WTC11 (cell line): Measurements from ENCODE around the gene NAALADL2. TPM values are rescaled to one million over a fixed set of nuclear protein-coding genes. Genes with fewer than 3 reads are reported as not detected.

Experiments
- ATAC-seq: fragments of 200-7000 bp; cut with Tn5 transposase; 2 replicates; pipeline ENCODE4 v1.10.0; 2021; ENCODE audit warnings: mild to moderate bottlenecking, moderate library complexity
- CTCF ChIA-PET: fragments of 300-600 bp; sonication (Branson Sonifier 250); formaldehyde crosslinking; loops from one replicate; lab custom pipeline; 2021; ENCODE audit warnings: antibody characterized with exemption; lab: Charles Lee
- POLR2A ChIA-PET: fragments of 350-600 bp; sonication (Branson Sonifier 250); formaldehyde crosslinking; loops from one replicate; lab custom pipeline; 2021; ENCODE audit warnings: antibody characterized with exemption; lab: Charles Lee
- DNase-seq: peaks from one replicate; pipeline ENCODE4 v3.0.0; 2021; ENCODE audit warnings: low spot score
- H3K27ac Mint-ChIP-seq: 2 replicates; pipeline ENCODE4 v1.8.0; 2021; ENCODE audit warnings: mixed read lengths
- H3K27me3 Mint-ChIP-seq: 2 replicates; pipeline ENCODE4 v1.8.0; 2021; ENCODE audit warnings: low read depth, mild to moderate bottlenecking, moderate library complexity, mixed read lengths
- H3K36me3 Mint-ChIP-seq: 2 replicates; pipeline ENCODE4 v1.8.0; 2021; ENCODE audit warnings: mixed read lengths
- H3K4me1 Mint-ChIP-seq: 2 replicates; pipeline ENCODE4 v1.8.0; 2022; ENCODE audit warnings: mixed read lengths
- H3K4me3 Mint-ChIP-seq: 2 replicates; pipeline ENCODE4 v1.8.0; 2021; ENCODE audit warnings: mild to moderate bottlenecking, moderate library complexity, mixed read lengths
- H3K9me3 Mint-ChIP-seq: 2 replicates; pipeline ENCODE4 v1.8.0; 2021; ENCODE audit warnings: mixed read lengths
- ATF3 ChIP-seq: sonication (generic); formaldehyde crosslinking; conservative IDR thresholded peaks from 2 replicates; pipeline ENCODE4 v1.8.1; 2022; ENCODE audit warnings: mild to moderate bottlenecking, missing genetic modification reagents
- ATF6 ChIP-seq: sonication (generic); formaldehyde crosslinking; IDR thresholded peaks from 2 replicates; pipeline ENCODE4 v1.8.1; 2023; ENCODE audit warnings: mild to moderate bottlenecking, missing genetic modification reagents
- EMX1 ChIP-seq: fragments of 250-450 bp; sonication (Bioruptor Pico); IDR thresholded peaks from 2 replicates; pipeline ENCODE4 v1.8.0; 2021; ENCODE audit warnings: mild to moderate bottlenecking
- FOXP4 ChIP-seq: sonication (generic); formaldehyde crosslinking; IDR thresholded peaks from 2 replicates; pipeline ENCODE4 v1.8.0; 2022; ENCODE audit warnings: mild to moderate bottlenecking, missing genetic modification reagents
- JUN ChIP-seq: sonication (generic); formaldehyde crosslinking; IDR thresholded peaks from 2 replicates; pipeline ENCODE4 v1.8.0; 2023; ENCODE audit warnings: mild to moderate bottlenecking, missing genetic modification reagents
- KAT7 ChIP-seq: sonication (generic); formaldehyde crosslinking; IDR thresholded peaks from 2 replicates; pipeline ENCODE4 v1.8.1; 2023; ENCODE audit warnings: missing genetic modification reagents, mild to moderate bottlenecking, borderline replicate concordance
- NR1H2 ChIP-seq: sonication (generic); formaldehyde crosslinking; IDR thresholded peaks from 2 replicates; pipeline ENCODE4 v1.9.0; 2021; ENCODE audit warnings: mild to moderate bottlenecking, moderate library complexity, missing genetic modification reagents
- OVOL2 ChIP-seq: fragments of 250-450 bp; sonication (Bioruptor Pico); IDR thresholded peaks from 2 replicates; pipeline ENCODE4 v1.9.0; 2021; ENCODE audit warnings: mild to moderate bottlenecking, borderline replicate concordance
- PRRX2 ChIP-seq: fragments of 250-450 bp; sonication (Bioruptor Pico); IDR thresholded peaks from 2 replicates; pipeline ENCODE4 v1.8.0; 2021; ENCODE audit warnings: mild to moderate bottlenecking
- SMAD3 ChIP-seq: sonication (generic); formaldehyde crosslinking; IDR thresholded peaks from 2 replicates; pipeline ENCODE4 v1.8.0; 2022; ENCODE audit warnings: missing genetic modification reagents, mild to moderate bottlenecking, borderline replicate concordance
- SOX15 ChIP-seq: fragments of 250-450 bp; sonication (Bioruptor Pico); IDR thresholded peaks from 2 replicates; pipeline ENCODE4 v1.9.0; 2021; ENCODE audit warnings: mild to moderate bottlenecking
- ZMAT4 ChIP-seq: fragments of 250-450 bp; sonication (Bioruptor Pico); IDR thresholded peaks from 2 replicates; pipeline ENCODE4 v1.9.0; 2021; ENCODE audit warnings: mild to moderate bottlenecking
- ZNF317 ChIP-seq: sonication (generic); formaldehyde crosslinking; IDR thresholded peaks from 2 replicates; pipeline ENCODE4 v1.8.1; 2023; ENCODE audit warnings: low read depth, mild to moderate bottlenecking, moderate library complexity, missing genetic modification reagents, borderline replicate concordance
- ZNF416 ChIP-seq: fragments of 250-450 bp; sonication (Bioruptor Pico); IDR thresholded peaks from 2 replicates; pipeline ENCODE4 v1.9.0; 2021; ENCODE audit warnings: mild to moderate bottlenecking, inconsistent platforms
- ZNF671 ChIP-seq: fragments of 250-450 bp; sonication (Bioruptor Pico); IDR thresholded peaks from 2 replicates; pipeline ENCODE4 v1.8.0; 2021; ENCODE audit warnings: mild to moderate bottlenecking
- ZSCAN18 ChIP-seq: fragments of 250-450 bp; sonication (Bioruptor Pico); IDR thresholded peaks from 2 replicates; pipeline ENCODE4 v2.1.2; 2022; ENCODE audit warnings: mild to moderate bottlenecking, moderate library complexity
- total RNA-seq: library from RNA; stranded (reverse); gene quantifications from 3 replicates; pipeline ENCODE4 v1.2.3, GENCODE V29; 2021
- TF ChIP-seq, protein P1 (sequence below): sonication (generic); formaldehyde crosslinking; conservative IDR thresholded peaks from 2 replicates; pipeline ENCODE4 v1.8.1; 2023; ENCODE audit warnings: mild to moderate bottlenecking, low read depth, missing genetic modification reagents, moderate library complexity

Gene NAALADL2
- total RNA-seq, 1 experiment from 2014 or later = 1.2 TPM

DNA sequence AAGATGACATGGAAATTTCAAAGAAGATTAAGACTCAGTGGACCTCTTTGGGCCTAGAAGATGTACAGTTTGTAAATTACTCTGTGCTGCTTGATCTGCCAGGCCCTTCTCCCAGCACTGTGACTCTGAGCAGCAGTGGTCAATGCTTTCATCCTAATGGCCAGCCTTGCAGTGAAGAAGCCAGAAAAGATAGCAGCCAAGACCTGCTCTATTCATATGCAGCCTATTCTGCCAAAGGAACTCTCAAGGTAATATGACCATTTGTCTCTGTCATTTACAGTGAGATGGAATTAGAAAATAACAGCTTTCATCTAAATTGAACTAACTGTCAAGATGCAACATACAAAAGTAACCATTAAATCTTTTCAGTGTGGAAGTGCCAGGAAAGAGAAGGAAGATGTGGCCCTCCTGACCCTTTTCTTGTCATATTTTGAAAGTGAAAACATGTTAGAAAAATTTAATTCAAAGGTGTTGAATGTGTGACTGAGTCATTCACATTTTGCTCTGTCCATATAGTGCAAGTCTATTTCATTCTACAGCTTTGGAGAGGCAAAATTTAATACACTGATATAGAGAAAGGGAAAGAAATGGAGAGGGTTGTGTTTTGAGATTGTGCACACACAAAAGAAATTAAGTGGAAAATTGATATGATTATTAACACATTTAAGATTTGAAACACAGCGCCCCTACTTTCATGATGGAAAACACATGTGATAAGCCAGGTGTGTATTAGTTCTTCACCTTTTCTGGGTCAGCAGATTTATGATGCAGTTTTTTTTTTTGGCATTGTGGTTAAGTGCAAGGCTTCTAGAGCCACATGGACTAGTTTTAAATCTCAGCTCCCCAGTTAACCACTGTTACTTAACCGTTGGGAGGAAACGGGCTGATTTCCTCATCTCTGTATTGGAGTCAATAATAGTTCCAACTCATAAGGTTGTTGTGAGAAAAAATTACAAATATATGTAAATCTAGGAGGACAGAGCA lies 375.1 kb downstream of the NAALADL2 start (continued):
- no peak for TF ChIP-seq FOXP4
- TF ChIP-seq ATF6 (CRISPR knock-in tag) = no peak
- no peak for TF ChIP-seq EMX1 (CRISPR knock-in tag)
- no peak for TF ChIP-seq NR1H2
- no peak for TF ChIP-seq ZMAT4 (CRISPR knock-in tag)
- no peak for TF ChIP-seq ZNF416 (CRISPR knock-in tag)
- no peak for TF ChIP-seq ZNF317
- TF ChIP-seq KAT7 (CRISPR knock-in tag) = no peak
- TF ChIP-seq SOX15 (CRISPR knock-in tag) = no peak
- TF ChIP-seq, all 79 proteins: peak for 0

DNA sequence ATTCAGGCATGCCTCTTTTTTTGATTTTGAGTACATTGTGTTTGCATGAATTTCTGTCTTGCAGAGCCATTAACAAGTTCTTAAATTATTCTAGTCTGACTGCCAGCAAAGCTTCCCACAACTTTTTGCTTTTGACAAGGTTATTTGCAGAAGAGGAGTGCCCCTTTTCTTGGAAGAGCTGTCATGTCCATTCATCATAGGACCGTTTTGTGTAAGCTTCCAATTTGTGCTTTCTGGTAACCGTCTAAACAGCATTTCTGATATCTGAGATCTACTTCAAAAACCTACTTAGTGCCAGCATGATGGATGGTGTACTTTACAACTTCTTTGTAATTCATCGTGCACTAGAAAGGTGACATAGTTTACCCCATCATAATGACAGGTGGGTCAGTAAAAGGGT lies 379.7 kb downstream of the NAALADL2 start:
- no peak overlapping the region for H3K4me3 Mint-ChIP-seq
- no peak for DNase-seq
- H3K27ac Mint-ChIP-seq = no peak overlapping the region
- no peak for ATAC-seq
- H3K27me3 Mint-ChIP-seq = peaks cover 5% of the 10 kb centered on the region
- H3K4me1 Mint-ChIP-seq = no peaks in the 10 kb centered on the region
- H3K9me3 Mint-ChIP-seq = no peaks in the 10 kb centered on the region
- TF ChIP-seq SMAD3 (CRISPR knock-in tag) (no peak), ZNF416 (CRISPR knock-in tag) (no peak), ZNF671 (CRISPR knock-in tag) (no peak), ATF6 (CRISPR knock-in tag) (no peak), ZSCAN18 (CRISPR knock-in tag) (no peak), FOXP4 (no peak), ATF3 (CRISPR knock-in tag) (no peak), JUN (no peak), OVOL2 (CRISPR knock-in tag) (no peak), PRRX2 (CRISPR knock-in tag) (no peak)
- TF ChIP-seq, protein P1, sequence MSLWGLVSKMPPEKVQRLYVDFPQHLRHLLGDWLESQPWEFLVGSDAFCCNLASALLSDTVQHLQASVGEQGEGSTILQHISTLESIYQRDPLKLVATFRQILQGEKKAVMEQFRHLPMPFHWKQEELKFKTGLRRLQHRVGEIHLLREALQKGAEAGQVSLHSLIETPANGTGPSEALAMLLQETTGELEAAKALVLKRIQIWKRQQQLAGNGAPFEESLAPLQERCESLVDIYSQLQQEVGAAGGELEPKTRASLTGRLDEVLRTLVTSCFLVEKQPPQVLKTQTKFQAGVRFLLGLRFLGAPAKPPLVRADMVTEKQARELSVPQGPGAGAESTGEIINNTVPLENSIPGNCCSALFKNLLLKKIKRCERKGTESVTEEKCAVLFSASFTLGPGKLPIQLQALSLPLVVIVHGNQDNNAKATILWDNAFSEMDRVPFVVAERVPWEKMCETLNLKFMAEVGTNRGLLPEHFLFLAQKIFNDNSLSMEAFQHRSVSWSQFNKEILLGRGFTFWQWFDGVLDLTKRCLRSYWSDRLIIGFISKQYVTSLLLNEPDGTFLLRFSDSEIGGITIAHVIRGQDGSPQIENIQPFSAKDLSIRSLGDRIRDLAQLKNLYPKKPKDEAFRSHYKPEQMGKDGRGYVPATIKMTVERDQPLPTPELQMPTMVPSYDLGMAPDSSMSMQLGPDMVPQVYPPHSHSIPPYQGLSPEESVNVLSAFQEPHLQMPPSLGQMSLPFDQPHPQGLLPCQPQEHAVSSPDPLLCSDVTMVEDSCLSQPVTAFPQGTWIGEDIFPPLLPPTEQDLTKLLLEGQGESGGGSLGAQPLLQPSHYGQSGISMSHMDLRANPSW (CRISPR knock-in tag) = no peak
- ChIA-PET CTCF (interaction anchor here (0.6 kb wide), 1 partner anchor 138 kb away, joined by 3 read pairs; no protein-coding TSS in a partner anchor), POLR2A (no interaction called here)
- no peaks in the 10 kb centered on the region for H3K36me3 Mint-ChIP-seq
